Neural progenitor cell (in vitro differentiated cells): ENCODE measurements around the gene LRFN4.

ENCODE experiments used
- CTCF ChIP-seq: fragments of 200-600 bp; sonication (generic); IDR thresholded peaks from 2 replicates; pipeline ENCODE4 v1.5.1; 2017; ENCODE audit warnings: antibody characterized with exemption, mild to moderate bottlenecking
- EZH2 ChIP-seq: fragments of 200-600 bp; sonication (generic); IDR thresholded peaks from 2 replicates; pipeline ENCODE4 v1.6.1; 2017; ENCODE audit warnings: antibody characterized with exemption, mild to moderate bottlenecking, moderate library complexity
- EZH2phosphoT487 ChIP-seq: fragments of 200-600 bp; sonication (generic); IDR thresholded peaks from 2 replicates; pipeline ENCODE4 v1.6.1; 2017; ENCODE audit warnings: antibody characterized with exemption

- TF ChIP-seq CTCF, result no peak
- no peak for TF ChIP-seq EZH2phosphoT487
- no peak for TF ChIP-seq EZH2
Observed at GRCh38 chr11:66864924-66865697, 8.2 kb downstream of the LRFN4 start.
